Transverse colon (tissue), 4 donors: ENCODE data around the gene CCDC50. TPM values are rescaled to one million over a fixed set of nuclear protein-coding genes. Genes with fewer than 3 reads are reported as not detected.

Experiments
- DNase-seq: peaks from one replicate; pipeline ENCODE4 v3.0.0-alpha.2; 2019
- H3K27ac ChIP-seq, 4 donors: fragments of 200-600 bp; sonication (generic); 2 replicates each; pipeline ENCODE4 v1.5.1; 2016 to 2018; ENCODE audit warnings: inconsistent platforms in 4 of 4
- H3K27me3 ChIP-seq: fragments of 200-600 bp; sonication (generic); 2 replicates; pipeline ENCODE4 v1.5.1; 2017; ENCODE audit warnings: inconsistent platforms
- H3K36me3 ChIP-seq, 4 donors: fragments of 200-600 bp; sonication (generic); 2 replicates each; pipeline ENCODE4 v1.5.1; 2017 to 2019; ENCODE audit warnings: inconsistent platforms in 4 of 4
- H3K4me1 ChIP-seq, 4 donors: fragments of 200-600 bp; sonication (generic); 2 replicates each; pipeline ENCODE4 v1.5.1; 2017 to 2020; ENCODE audit warnings: inconsistent platforms in 4 of 4
- H3K4me3 ChIP-seq, 4 donors: fragments of 200-600 bp; sonication (generic); 1 replicate in 1 of 4; 2 replicates in 3 of 4; pipeline versions ENCODE4 v1.5.1 to v1.6.1; 2017 to 2019; ENCODE audit warnings: inconsistent platforms in 4 of 4
- H3K9me3 ChIP-seq, 2 donors: fragments of 200-600 bp; sonication (generic); 2 replicates each; pipeline ENCODE4 v1.5.1; 2017 to 2019; ENCODE audit warnings: inconsistent platforms in 2 of 2
- EP300 ChIP-seq: sonication (generic); formaldehyde crosslinking; IDR thresholded peaks from one replicate; pipeline ENCODE4 v1.6.1; 2017; ENCODE audit warnings: antibody characterized with exemption, low read depth
- POLR2A ChIP-seq: fragments of 450-650 bp; IDR thresholded peaks from one replicate; pipeline ENCODE4 v1.6.1; 2016; ENCODE audit warnings: antibody characterized with exemption, mild to moderate bottlenecking, moderate library complexity
- POLR2AphosphoS5 ChIP-seq, 3 donors: sonication (generic); formaldehyde crosslinking; IDR thresholded peaks; one replicate each; pipeline ENCODE4 v1.6.1; 2016; ENCODE audit warnings: antibody characterized with exemption in 3 of 3
- WGBS, 2 donors: methylation state at CpG; one replicate each; pipeline ENCODE4 v1.1.5; 2018; ENCODE audit warnings: low coverage in 1 of 2; 5-methylcytosine and 5-hydroxymethylcytosine counted together
- in situ Hi-C, 4 donors: fragments of 200-750 bp; cut with MboI; loops; one replicate each; pipeline versions ENCODE4 v1.15.0 to v1.15.1; 2017; ENCODE audit warnings: low sequenced_read_pairs in 3 of 4, low pct_ligation_motif_present in 1 of 4, low pct_unique_long_range_greater_than_20kb in 1 of 4
- intact Hi-C: fragments of 100-400 bp; cut with DNase I; formaldehyde crosslinking; loops from one replicate; pipeline ENCODE4 v1.15.1; 2023; ENCODE audit warnings: low total_unique reads
- total RNA-seq, 4 donors: library from RNA; depleted of rRNA; stranded (reverse); fragments of >200 nt; gene quantifications; one replicate each; pipeline ENCODE4 v1.1.0, GENCODE V29; 2016
- TF ChIP-seq, protein P1 (sequence below), 5 experiments: fragments of 200-600 bp in 3 of 5; fragments of 450-650 bp in 2 of 5; sonication (generic) in 3 of 5; IDR thresholded peaks; 1 replicate in 2 of 5; 2 replicates in 3 of 5; pipeline ENCODE4 v1.5.1; 2016 to 2017; ENCODE audit warnings: antibody characterized with exemption in 5 of 5, inconsistent platforms in 3 of 5, mild to moderate bottlenecking in 2 of 5, moderate library complexity in 1 of 5

The CCDC50 gene
- total RNA-seq, 4 donors from 2014 or later = 61.3 to 78.0 (median 69.5) TPM

DNA sequence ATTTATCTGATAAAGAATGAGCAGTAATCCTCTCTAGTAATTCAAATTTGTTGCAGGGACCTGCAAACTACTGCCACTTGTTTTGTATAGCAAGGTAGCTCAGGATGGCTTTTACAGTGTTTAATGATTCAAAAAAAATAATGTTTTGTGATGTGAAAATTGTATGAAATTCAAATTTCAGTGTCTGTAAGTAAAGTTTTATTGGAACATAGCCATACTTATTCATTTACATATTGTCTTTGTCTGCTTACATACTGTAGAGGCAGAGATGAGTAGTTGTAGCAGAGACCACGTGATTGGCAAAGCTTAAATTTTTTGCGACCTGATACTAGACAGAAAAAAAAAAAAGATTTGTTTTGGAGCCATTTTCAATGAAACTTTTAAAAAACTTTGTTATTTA is 7.6 kb downstream of the CCDC50 start:
- TF ChIP-seq POLR2AphosphoS5 (IDR thresholded peaks at IDR 0.05) (no peak), EP300 (no peak), POLR2A (no peak)
- TF ChIP-seq, protein P1, sequence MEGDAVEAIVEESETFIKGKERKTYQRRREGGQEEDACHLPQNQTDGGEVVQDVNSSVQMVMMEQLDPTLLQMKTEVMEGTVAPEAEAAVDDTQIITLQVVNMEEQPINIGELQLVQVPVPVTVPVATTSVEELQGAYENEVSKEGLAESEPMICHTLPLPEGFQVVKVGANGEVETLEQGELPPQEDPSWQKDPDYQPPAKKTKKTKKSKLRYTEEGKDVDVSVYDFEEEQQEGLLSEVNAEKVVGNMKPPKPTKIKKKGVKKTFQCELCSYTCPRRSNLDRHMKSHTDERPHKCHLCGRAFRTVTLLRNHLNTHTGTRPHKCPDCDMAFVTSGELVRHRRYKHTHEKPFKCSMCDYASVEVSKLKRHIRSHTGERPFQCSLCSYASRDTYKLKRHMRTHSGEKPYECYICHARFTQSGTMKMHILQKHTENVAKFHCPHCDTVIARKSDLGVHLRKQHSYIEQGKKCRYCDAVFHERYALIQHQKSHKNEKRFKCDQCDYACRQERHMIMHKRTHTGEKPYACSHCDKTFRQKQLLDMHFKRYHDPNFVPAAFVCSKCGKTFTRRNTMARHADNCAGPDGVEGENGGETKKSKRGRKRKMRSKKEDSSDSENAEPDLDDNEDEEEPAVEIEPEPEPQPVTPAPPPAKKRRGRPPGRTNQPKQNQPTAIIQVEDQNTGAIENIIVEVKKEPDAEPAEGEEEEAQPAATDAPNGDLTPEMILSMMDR (IDR thresholded peaks at IDR 0.05) = no peak
- H3K27ac ChIP-seq = no peak overlapping the region
- intact Hi-C loops (no loop called here), in situ Hi-C loops (no loop called here)
- no peak for DNase-seq
- H3K36me3 ChIP-seq = no peaks in the 10 kb centered on the region
- H3K27me3 ChIP-seq = no peaks in the 10 kb centered on the region
- H3K4me3 ChIP-seq = no peak overlapping the region
- WGBS, 2 donors = 67 to 84% methylated on average over 2 of the region's 2 CpGs
- H3K4me1 ChIP-seq = peaks cover 3 to 76% (median 27%) of the 10 kb centered on the region in 4 donors
- no peaks in the 10 kb centered on the region for H3K9me3 ChIP-seq

DNA sequence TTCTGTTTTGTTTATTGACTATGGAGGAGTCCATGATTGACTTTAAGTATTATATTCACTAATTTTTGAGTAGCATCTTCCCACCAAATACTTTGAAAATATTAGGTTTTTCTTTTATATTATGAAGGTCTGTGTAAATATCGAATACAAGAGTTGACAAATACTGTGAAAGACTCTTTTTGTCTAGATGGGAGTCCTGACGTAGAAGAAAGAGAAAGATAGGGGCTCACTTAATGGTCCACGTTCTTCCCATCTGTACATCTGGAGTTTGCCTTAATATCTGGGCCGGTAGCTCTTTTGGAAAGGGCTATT is 8.9 kb downstream of the CCDC50 start:
- TF ChIP-seq EP300 = no peak
- TF ChIP-seq POLR2A = no peak
- no peak for TF ChIP-seq POLR2AphosphoS5 (IDR thresholded peaks at IDR 0.05)
- TF ChIP-seq, protein P1 (IDR thresholded peaks at IDR 0.05) = no peak
- Histone ChIP-seq H3K4me1 (peaks cover 11 to 76% (median 26%) of the 10 kb centered on the region in 4 donors), H3K27ac (peak overlapping the region in 2 of 4 donors; percentile 7 to 18), H3K27me3 (no peaks in the 10 kb centered on the region), H3K9me3 (no peaks in the 10 kb centered on the region), H3K36me3 (no peaks in the 10 kb centered on the region), H3K4me3 (no peak overlapping the region)
- intact Hi-C loops (no loop called here), in situ Hi-C loops (no loop called here)
- WGBS, 2 donors = 83 to 89% methylated on average over 4 of the region's 4 CpGs
- DNase-seq = no peak

DNA sequence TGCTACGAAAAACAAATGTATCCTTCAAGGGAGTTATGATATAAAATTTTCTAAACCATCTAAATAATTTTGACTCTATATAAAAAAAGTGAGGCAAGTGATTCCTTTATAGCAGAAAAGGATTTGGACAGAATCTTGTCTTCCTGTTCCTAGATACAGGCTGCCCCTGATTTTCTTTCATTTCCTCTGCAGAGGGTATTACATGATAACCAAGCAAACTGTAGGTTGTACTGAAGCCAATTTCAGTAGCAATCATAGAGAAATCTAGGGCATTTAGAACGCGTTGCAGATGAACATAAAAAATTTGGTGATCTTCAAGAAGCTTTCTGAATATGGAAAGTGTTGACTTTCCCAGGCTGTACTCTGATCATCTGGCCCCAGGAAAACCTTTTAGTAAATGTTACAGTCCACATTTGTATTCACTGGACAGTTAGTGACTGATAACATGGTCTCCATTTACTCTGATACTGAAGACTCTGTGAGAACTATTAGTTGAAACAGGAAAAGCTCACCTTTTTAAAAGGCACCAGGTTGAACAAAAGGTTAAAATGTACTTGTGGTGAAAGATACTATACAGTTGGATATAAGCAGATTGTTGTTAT is 10.2 kb downstream of the CCDC50 start:
- Histone ChIP-seq H3K36me3 (no peaks in the 10 kb centered on the region), H3K27me3 (no peaks in the 10 kb centered on the region), H3K9me3 (no peaks in the 10 kb centered on the region), H3K4me1 (peaks cover 8 to 74% (median 25%) of the 10 kb centered on the region in 4 donors), H3K4me3 (no peak overlapping the region), H3K27ac (no peak overlapping the region)
- 48 to 70% methylated on average over 3 of the region's 3 CpGs for WGBS, 2 donors
- DNase-seq = no peak
- intact Hi-C loops = no loop called here
- in situ Hi-C loops = no loop called here
- TF ChIP-seq POLR2A (no peak), POLR2AphosphoS5 (IDR thresholded peaks at IDR 0.05) (no peak), EP300 (no peak)
- TF ChIP-seq, protein P1 (IDR thresholded peaks at IDR 0.05) = no peak

DNA sequence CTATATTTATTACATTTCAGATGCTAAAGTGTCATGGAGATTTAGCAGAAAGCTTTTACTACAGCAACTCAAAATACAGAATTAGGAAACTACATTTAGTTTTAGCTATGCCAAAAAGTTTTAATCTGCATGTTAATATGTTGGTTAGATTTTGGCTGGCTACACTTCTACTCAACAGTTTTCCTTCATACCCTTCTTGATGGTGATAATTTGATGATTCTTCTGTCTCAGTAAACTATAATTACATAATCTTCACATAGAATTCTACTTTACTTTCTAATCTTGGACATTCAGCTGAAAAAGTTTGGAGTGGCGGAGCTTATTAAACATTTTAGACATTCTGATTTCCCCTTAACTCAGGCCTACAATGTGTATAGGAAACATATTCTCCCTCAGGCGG is 11.2 kb downstream of the CCDC50 start:
- Histone ChIP-seq H3K9me3 (no peaks in the 10 kb centered on the region), H3K4me1 (peaks cover 11 to 70% (median 24%) of the 10 kb centered on the region in 4 donors), H3K4me3 (no peak overlapping the region), H3K27me3 (no peaks in the 10 kb centered on the region), H3K27ac (no peak overlapping the region), H3K36me3 (no peaks in the 10 kb centered on the region)
- in situ Hi-C loops = no loop called here
- WGBS, 2 donors = 72 to 100% methylated on average over 2 of the region's 2 CpGs
- intact Hi-C loops = no loop called here
- DNase-seq = no peak
- TF ChIP-seq POLR2A = no peak
- TF ChIP-seq, protein P1 (IDR thresholded peaks at IDR 0.05) = no peak
